DMS153 (cell line): ENCODE results near the gene VDR.

Source experiments
- DNase-seq: peaks from one replicate; lab custom pipeline; 2025; lab: John Stamatoyannopoulos, UW

VDR gene

DNA sequence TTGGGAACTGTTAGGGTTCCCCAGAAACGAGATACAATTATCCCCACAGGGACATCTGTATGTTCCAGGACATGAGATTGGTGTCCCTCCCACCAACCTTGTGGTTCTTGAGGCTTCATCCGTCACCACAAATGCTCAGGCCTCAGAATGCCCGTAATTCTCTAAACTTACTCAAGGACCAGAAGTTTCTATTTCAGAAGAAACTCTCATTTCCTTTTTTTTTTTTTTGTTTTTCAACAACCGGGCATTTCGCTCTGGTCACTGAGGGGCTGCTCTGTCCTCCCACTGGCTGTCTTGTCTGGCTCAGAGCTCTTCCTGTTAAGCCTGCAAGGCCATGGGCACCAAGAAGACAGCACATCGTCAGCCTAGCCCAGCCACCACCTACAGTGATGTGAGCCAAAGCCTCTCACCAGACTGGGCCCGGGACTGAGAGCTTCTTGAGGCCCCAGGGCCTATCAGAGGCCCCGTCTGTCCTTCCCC, 36.2 kb downstream of the VDR start:
- no peak for DNase-seq

GRCh38 chr12:47868041-47868440, 36.8 kb downstream of the VDR start:
- no peak for DNase-seq

DNA sequence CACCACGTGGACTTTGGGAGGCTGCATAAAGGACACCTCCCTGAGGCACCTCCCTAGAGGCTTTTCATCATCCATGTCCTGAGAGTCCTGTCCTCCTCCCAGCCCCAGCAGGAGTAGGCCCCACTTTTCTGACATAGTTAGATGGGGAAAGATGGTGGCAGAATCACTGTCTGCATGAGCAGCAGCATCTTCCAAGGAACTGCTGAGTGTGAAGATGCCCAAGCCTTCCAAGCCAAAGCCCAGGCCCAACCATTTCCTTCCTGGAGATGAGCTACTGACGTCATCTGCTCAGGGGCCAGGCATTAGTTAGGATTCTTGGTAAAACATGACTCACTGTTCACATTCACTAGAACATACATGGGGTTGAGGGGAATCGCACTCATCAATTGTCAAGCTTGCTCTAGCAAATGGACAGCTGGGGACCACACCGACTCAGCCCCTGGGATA, 37.3 kb downstream of the VDR start:
- no peak for DNase-seq

- DNase-seq, result no peak
Observed at GRCh38 chr12:47864646-47865235, 40.1 kb downstream of the VDR start.

DNA sequence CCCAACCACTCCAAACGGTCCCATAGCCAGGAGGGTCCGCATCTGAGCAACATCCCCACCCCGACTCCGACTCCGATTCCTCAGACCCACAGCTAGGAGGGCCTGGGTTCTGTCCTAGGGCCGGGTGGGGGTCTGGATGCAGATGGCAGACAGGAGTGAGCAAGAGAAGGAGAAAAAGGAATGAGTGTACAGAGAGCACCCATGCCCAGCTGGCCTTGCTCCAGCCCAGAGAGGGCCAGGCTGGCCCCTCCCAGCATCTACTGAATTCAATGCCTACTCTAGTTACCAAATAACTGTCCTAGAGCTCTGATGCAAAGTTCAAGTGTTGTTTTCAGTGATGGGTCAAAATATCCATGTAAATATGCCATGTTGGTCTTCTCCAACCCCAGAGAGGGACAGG, 40.8 kb downstream of the VDR start:
- DNase-seq, result no peak

GRCh38 chr12:47863467-47863866, 41.3 kb downstream of the VDR start:
- no peak for DNase-seq

GRCh38 chr12:47862881-47863280, 41.9 kb downstream of the VDR start:
- DNase-seq, result no peak

DNA sequence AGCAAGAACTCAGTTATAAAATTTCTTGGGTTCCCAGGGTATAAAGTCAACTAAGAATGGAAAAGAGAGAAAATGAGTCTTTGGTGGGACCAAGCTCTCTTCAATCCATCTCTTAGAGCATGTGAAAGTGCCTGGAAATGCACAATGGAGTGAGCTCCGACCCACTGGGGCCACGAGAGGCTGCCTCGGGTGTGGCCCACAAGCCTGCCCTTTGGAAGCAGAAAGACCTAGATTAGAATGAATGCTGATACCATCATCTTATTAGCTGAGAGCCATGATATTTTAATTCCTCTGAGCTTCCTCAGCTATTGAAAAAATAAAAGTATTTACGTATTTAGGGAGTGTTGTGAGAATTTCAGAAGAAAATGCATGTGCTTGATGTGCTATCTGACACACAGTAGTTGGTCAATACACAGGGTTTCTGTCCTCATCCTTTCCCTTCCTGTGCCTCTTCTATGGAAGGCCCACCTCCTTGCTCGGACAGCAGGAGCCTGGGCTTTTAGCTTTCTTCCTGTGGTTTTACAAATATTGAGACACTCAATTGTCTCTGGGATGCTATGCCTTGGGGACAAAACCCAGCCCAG, 42.5 kb downstream of the VDR start:
- DNase-seq, result no peak

DNA sequence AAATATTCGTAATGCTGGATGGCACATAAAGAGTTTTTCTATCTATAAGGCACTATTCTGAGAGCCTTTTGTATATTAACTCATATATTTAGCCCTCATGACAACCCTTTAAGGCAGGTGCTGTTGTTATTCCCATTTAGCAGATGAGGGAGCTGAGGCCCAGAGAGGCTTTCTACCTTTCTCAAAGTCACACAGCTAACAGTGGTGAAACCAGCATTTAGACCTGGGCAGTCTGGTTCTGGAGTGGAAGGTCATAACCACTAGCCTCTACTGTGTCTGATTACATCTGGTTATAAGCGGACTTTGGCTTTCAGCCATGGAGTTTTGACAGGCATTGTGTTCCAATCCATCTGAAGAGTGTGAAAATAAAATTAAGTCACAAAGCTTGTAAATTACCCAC, 43.9 kb downstream of the VDR start:
- no peak for DNase-seq

- DNase-seq, result no peak
Observed at GRCh38 chr12:47860279-47860841, 44.4 kb downstream of the VDR start.

- peak; percentile 21 for DNase-seq
Observed at GRCh38 chr12:47858511-47859266, 46.1 kb downstream of the VDR start.

DNA sequence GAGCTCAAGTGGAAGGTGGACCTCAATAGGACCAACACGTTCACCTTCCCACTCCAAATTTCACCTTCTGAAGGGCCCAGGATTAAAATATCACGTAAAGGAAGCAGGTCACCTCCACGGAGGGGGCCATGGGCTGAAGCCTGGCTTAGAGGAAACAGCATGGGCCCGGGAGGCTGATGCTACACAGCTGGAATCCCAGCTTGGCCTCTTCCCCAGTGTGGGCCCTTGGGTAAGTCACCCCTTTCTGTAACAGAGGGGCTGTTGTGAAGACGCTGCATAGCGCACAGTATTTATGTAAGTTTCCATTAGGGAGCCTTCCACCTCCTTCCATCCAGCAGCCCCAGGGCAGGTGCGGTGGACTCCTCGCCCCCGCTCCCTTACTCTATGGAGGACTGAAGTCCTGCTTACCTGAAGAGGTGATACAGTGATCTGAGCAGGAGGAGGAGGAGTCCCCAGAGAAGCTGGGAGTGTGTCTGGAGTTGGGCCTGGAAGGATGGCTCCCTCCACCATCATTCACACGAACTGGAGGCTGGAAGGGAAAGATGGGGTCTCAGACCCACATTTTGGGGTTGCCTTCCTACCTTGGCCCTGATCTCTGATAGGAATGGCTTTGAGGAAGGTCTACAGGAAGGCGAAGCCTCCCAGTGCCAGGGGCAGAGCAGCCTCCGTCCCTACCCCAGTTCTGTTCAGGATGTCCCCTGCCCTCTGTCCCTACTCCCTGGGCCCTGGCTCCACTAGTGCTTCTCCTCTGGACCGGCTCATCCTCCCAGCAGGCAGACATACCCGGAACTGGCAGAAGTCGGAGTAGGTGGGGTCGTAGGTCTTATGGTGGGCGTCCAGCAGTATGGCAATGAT, 47.8 kb downstream of the VDR start:
- no peak for DNase-seq

GRCh38 chr12:47856094-47856493, 48.7 kb downstream of the VDR start:
- DNase-seq, result no peak

DNA sequence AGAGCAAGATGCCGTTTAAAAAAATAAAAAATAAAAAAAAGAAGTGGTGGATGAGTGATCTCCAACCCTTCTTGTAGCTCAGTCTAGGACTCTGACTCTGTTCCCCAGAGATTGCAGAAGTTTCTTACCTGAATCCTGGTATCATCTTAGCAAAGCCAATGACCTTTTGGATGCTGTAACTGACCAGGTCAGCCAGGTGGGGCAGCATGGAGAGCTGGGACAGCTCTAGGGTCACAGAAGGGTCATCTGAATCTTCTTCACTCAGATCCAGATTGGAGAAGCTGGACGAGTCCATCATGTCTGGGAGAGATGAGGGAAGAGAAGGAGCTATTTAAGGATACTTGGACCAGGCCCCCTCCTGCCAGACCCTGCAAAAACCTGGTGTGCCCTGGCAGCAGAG, 49.3 kb downstream of the VDR start:
- DNase-seq, result no peak

GRCh38 chr12:47854531-47854930, 50.3 kb downstream of the VDR start:
- DNase-seq, result no peak

- DNase-seq, result no peak
Observed at GRCh38 chr12:47852096-47852571, 52.7 kb downstream of the VDR start.

- DNase-seq, result no peak
Observed at GRCh38 chr12:47851303-47851952, 53.4 kb downstream of the VDR start.

- no peak for DNase-seq
Observed at GRCh38 chr12:47850153-47851084, 54.4 kb downstream of the VDR start.

DNA sequence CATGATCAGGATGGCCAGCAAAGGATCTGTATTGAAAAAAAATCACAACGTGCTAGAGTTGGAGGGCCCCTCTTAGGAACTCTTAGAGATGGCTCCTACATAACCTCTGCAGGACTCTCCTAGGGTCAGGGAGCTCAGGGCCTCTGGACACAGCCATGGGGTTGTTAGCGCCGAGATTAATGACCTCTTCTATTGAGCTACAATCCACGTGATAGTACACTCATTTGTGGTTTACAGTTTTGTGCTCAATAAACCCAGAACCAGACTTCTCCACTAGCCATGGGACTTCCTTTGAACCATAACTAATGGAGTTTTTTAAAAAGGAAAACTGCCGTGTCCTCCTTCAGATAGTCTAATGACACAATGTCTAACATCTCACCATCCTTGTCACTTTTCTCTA, 55.5 kb downstream of the VDR start:
- DNase-seq, result no peak

DNA sequence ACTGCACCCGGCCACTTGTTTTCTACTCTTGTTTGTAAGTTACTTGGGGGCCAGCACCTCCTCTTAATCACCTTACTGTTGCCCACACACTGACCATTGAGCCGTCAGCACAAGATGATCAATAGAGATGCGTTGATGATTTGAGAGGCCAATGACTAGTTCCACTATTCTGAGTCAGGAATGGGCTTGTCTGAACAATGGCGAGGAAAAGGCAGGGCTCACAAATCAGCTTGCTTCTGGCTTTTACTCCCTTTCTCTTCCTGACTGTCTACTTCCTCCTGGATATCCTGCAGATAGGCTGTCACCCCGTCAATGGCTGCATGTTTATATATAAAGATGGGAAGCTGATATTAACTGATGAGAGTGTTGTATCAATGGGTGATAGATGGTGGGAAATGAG, 55.9 kb downstream of the VDR start:
- DNase-seq, result no peak
